Gastroesophageal sphincter (tissue), 4 donors: Measurements from ENCODE around the gene MBTPS1. TPM values are rescaled to one million over a fixed set of nuclear protein-coding genes. Genes with fewer than 3 reads are reported as not detected.

Experiments used
- ATAC-seq: fragments of 150-250 bp; one replicate; pipeline ENCODE4 v1.9.1; 2016; ENCODE audit warnings: mild to moderate bottlenecking, moderate library complexity
- H3K27ac ChIP-seq, 4 donors: fragments of 200-600 bp; sonication (generic) in 3 of 4; 1 replicate in 3 of 4; 2 replicates in 1 of 4; pipeline ENCODE4 v1.5.1; 2016 to 2019
- H3K27me3 ChIP-seq: fragments of 200-600 bp; sonication (generic); one replicate; pipeline ENCODE4 v1.5.1; 2019
- H3K36me3 ChIP-seq, 2 donors: fragments of 200-600 bp; sonication (generic); one replicate each; pipeline ENCODE4 v1.5.1; 2019; ENCODE audit warnings: control low read depth in 1 of 2
- H3K4me1 ChIP-seq, 3 donors: fragments of 200-600 bp; sonication (generic); 1 replicate in 2 of 3; 2 replicates in 1 of 3; pipeline ENCODE4 v1.5.1; 2016 to 2019; ENCODE audit warnings: control low read depth in 2 of 3
- H3K4me3 ChIP-seq, 2 donors: fragments of 200-600 bp; sonication (generic); one replicate each; pipeline ENCODE4 v1.5.1; 2019; ENCODE audit warnings: mild to moderate bottlenecking in 1 of 2, moderate library complexity in 1 of 2
- H3K9me3 ChIP-seq, 3 donors: fragments of 200-600 bp; sonication (generic); one replicate each; pipeline ENCODE4 v1.5.1; 2017 to 2019; ENCODE audit warnings: control low read depth in 2 of 3
- EP300 ChIP-seq: sonication (generic); formaldehyde crosslinking; IDR thresholded peaks from one replicate; pipeline ENCODE4 v1.6.1; 2017; ENCODE audit warnings: antibody characterized with exemption, mild to moderate bottlenecking
- POLR2A ChIP-seq, 2 donors: fragments of 450-650 bp; IDR thresholded peaks; one replicate each; pipeline ENCODE4 v1.6.1; 2017; ENCODE audit warnings: antibody characterized with exemption in 2 of 2, mild to moderate bottlenecking in 2 of 2, moderate library complexity in 1 of 2
- POLR2AphosphoS5 ChIP-seq: sonication (generic); formaldehyde crosslinking; IDR thresholded peaks from one replicate; pipeline ENCODE4 v1.6.1; 2017; ENCODE audit warnings: antibody characterized with exemption
- WGBS, 2 donors: methylation state at CpG; one replicate each; pipeline ENCODE4 v1.1.5; 2018; ENCODE audit warnings: low coverage in 1 of 2; 5-methylcytosine and 5-hydroxymethylcytosine counted together
- total RNA-seq, 4 donors: library from RNA; depleted of rRNA; stranded (reverse); fragments of >200 nt; gene quantifications; one replicate each; pipeline ENCODE4 v1.1.0, GENCODE V29; 2016
- TF ChIP-seq, protein P1 (sequence below), 4 experiments: fragments of 200-600 bp in 2 of 4; fragments of 450-650 bp in 2 of 4; sonication (generic) in 1 of 4; IDR thresholded peaks; one replicate each; pipeline ENCODE4 v1.5.1; 2017 to 2019; ENCODE audit warnings: antibody characterized with exemption in 4 of 4, mild to moderate bottlenecking in 2 of 4, moderate library complexity in 2 of 4

Gene MBTPS1
- total RNA-seq, 4 donors from 2014 or later = 84.0 to 98.6 (median 90.9) TPM

DNA sequence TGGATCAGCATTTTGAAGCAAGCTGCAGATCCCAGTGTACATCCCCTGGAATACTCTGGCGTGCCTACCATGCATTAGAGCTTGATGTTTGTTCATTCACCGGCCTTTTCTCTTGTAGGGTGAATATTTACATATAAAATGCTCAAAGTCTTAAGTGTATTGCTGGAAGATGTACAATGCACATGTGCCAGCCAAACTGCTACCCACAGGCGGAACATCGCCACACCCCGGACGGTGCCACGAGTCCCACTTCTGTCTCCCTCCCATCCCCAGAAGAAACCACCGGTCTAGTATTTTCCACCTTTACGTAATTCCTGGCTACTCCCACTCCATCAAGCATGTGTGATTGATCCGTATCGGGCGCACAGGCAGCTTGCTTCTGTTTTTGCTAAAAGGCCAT is 78.3 kb downstream of the MBTPS1 start:
- ATAC-seq = no peak
- Histone ChIP-seq H3K4me1 (no peaks in the 10 kb centered on the region), H3K36me3 (no peaks in the 10 kb centered on the region), H3K27me3 (peaks cover 39% of the 10 kb centered on the region), H3K4me3 (no peak overlapping the region), H3K27ac (no peak overlapping the region), H3K9me3 (peaks cover 0 to 14% (median 0%) of the 10 kb centered on the region in 3 donors)
- TF ChIP-seq, protein P1, sequence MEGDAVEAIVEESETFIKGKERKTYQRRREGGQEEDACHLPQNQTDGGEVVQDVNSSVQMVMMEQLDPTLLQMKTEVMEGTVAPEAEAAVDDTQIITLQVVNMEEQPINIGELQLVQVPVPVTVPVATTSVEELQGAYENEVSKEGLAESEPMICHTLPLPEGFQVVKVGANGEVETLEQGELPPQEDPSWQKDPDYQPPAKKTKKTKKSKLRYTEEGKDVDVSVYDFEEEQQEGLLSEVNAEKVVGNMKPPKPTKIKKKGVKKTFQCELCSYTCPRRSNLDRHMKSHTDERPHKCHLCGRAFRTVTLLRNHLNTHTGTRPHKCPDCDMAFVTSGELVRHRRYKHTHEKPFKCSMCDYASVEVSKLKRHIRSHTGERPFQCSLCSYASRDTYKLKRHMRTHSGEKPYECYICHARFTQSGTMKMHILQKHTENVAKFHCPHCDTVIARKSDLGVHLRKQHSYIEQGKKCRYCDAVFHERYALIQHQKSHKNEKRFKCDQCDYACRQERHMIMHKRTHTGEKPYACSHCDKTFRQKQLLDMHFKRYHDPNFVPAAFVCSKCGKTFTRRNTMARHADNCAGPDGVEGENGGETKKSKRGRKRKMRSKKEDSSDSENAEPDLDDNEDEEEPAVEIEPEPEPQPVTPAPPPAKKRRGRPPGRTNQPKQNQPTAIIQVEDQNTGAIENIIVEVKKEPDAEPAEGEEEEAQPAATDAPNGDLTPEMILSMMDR (IDR thresholded peaks at IDR 0.05) = no peak
- TF ChIP-seq POLR2A (IDR thresholded peaks at IDR 0.05) = no peak
- no peak for TF ChIP-seq EP300
- no peak for TF ChIP-seq POLR2AphosphoS5
- 86 to 95% methylated on average over 12 of the region's 12 CpGs for WGBS, 2 donors

DNA sequence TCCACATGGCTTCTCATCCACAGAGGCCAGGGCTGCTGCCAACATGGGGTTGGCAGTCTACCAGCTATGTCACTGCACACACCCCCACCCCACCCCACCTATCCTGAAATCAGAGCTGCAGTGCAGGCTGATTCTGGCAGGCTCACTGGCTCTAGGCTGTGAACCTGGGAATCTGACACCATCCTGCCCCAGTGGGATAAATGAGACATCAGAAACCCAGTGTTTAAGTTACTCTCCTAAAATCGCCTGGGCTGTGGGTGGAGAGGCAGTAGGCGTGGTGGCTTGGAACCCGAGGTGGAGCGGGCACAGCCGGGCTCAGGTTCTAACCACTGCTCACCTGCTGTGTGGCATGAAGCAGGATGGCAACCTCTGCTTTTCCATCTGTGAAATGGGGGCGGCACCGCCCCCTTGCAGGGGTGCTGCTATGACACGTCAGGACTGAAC is 79.7 kb downstream of the MBTPS1 start:
- Histone ChIP-seq H3K27me3 (peaks cover 32% of the 10 kb centered on the region), H3K36me3 (no peaks in the 10 kb centered on the region), H3K27ac (no peak overlapping the region), H3K9me3 (peaks cover 0 to 14% (median 0%) of the 10 kb centered on the region in 3 donors), H3K4me3 (no peak overlapping the region), H3K4me1 (no peaks in the 10 kb centered on the region)
- TF ChIP-seq EP300 (no peak), POLR2AphosphoS5 (no peak), POLR2A (IDR thresholded peaks at IDR 0.05) (no peak)
- TF ChIP-seq, protein P1 (IDR thresholded peaks at IDR 0.05) = no peak
- 85 to 89% methylated on average over 5 to 7 of the region's 8 CpGs for WGBS, 2 donors
- ATAC-seq = no peak

DNA sequence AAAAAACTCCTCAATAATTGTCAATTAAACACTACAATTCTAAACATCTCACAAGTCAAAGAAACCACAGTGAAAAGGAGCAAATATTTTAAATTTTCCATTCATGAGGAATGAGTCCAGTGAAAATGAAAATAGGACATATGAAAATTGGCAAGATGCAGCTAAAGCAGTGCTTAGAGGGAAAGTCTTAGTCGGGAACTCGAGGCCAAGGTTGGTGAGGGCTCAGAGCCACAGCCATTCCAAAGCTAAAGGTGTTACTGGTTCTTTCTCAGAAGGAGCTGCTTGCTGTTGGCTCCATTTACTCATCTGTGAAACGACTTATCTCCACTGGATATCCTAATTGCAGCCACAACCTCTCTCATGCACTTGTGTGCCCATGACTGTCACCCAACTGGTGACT is 80.6 kb downstream of the MBTPS1 start:
- Histone ChIP-seq H3K9me3 (peaks cover 0 to 14% (median 0%) of the 10 kb centered on the region in 3 donors), H3K4me1 (no peaks in the 10 kb centered on the region), H3K27ac (no peak overlapping the region), H3K36me3 (no peaks in the 10 kb centered on the region), H3K27me3 (peaks cover 28% of the 10 kb centered on the region), H3K4me3 (no peak overlapping the region)
- TF ChIP-seq, protein P1 (IDR thresholded peaks at IDR 0.05) = no peak
- TF ChIP-seq POLR2AphosphoS5 = no peak
- TF ChIP-seq POLR2A (IDR thresholded peaks at IDR 0.05) = no peak
- no peak for TF ChIP-seq EP300
- WGBS, 2 donors = 38 to 48% methylated on average over 3 of the region's 3 CpGs
- ATAC-seq = no peak

DNA sequence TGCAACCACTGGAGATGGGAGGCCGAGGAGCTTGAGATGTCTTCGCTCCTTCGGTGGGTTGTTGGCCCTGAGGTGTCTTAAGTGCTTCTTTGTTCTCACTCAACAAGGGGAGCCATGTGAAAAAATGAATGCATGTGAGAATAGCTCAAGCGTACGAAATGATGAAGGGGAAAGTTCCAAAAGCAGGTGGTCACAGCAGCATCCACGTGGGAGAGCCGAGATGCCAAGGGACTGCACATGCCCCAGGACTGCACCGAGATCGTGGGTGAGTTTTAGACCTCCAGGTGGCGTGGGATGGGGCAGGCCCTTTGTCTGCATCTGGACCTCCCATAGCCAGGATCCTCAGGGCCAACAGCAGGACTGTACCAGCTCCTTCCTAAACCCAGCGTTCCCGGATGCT is 82.2 kb downstream of the MBTPS1 start:
- 83% methylated on average over 12 of the region's 12 CpGs; no CpG with 5 or more reads in 1 of the 2 donors for WGBS, 2 donors
- Histone ChIP-seq H3K9me3 (peaks cover 0 to 14% (median 0%) of the 10 kb centered on the region in 3 donors), H3K27me3 (peaks cover 28% of the 10 kb centered on the region), H3K27ac (no peak overlapping the region), H3K4me3 (no peak overlapping the region), H3K4me1 (no peaks in the 10 kb centered on the region), H3K36me3 (no peaks in the 10 kb centered on the region)
- TF ChIP-seq EP300 = no peak
- no peak for TF ChIP-seq POLR2AphosphoS5
- TF ChIP-seq POLR2A (IDR thresholded peaks at IDR 0.05) = no peak
- TF ChIP-seq, protein P1 (IDR thresholded peaks at IDR 0.05) = no peak
- ATAC-seq = no peak

DNA sequence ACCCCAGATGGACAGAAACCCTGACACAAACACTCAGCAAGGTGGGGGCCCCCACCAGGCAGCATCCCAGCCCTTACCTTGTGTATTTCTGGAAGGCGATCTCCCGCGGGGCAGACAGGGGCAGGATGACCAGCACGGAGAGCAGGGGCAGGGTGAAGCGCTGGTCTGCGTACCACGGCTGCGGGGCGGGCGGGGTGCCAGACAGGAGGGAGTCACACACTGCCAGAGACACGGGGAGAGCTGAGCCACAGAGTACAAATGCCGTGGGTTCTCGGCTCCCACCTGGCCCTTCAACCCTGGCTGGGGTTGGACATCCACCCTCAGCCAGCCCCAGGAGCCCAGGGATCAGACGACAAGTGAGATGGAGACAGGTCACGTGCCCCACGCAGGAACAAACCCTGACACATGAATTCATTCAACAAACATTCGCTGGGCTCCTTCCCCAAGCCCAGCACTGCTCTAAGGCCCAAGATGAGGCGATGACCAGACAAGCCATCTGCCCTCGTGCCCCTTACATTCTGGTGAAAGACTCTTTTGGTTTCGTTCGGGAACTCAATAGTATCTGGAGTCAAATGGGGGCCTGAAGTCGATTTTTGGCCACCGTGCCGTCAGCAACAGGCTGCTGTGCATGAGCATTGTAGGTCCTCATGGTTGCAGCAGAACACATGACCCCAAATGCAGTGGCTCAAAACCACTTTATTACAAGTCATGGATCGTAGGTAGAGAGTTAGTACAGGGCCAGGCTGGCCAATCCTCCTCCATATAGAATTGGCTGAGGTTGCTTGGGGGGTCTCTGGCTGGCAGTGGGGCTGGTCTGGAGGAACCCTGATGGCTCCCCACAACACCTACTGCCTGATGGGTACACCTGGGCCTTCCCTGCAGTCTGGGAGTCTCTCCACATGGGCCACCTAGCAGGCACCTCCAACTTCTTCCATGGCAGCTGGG is 83.2 kb downstream of the MBTPS1 start:
- Histone ChIP-seq H3K4me1 (no peaks in the 10 kb centered on the region), H3K27ac (no peak overlapping the region), H3K9me3 (peaks cover 0 to 14% (median 0%) of the 10 kb centered on the region in 3 donors), H3K36me3 (no peaks in the 10 kb centered on the region), H3K27me3 (peaks cover 21% of the 10 kb centered on the region), H3K4me3 (no peak overlapping the region)
- 71 to 89% methylated on average over 5 to 6 of the region's 25 CpGs for WGBS, 2 donors
- TF ChIP-seq EP300 = no peak
- TF ChIP-seq, protein P1 (IDR thresholded peaks at IDR 0.05) = no peak
- no peak for TF ChIP-seq POLR2A (IDR thresholded peaks at IDR 0.05)
- TF ChIP-seq POLR2AphosphoS5 = no peak
- ATAC-seq = no peak
